NB4 (cell line): ENCODE measurements around the gene NFIL3.
A peak's percentile ranks its signal among the peaks of the same experiment; 100 is the strongest.

Experiments used
- CTCF ChIP-seq: IDR thresholded peaks from one replicate; pipeline ENCODE4 v1.5.1; 2012; ENCODE audit warnings: low read depth, low read length
- MAX ChIP-seq: IDR thresholded peaks from 2 replicates; pipeline ENCODE4 v1.6.1; 2011; ENCODE audit warnings: low read depth, low read length
- POLR2A ChIP-seq: IDR thresholded peaks from 2 replicates; pipeline ENCODE4 v1.6.1; 2011; ENCODE audit warnings: mild to moderate bottlenecking; ENCODE audit not compliant: insufficient read length; ENCODE audit errors: extremely low read depth

- TF ChIP-seq CTCF (no peak), POLR2A (no peak), MAX (peak; percentile 19; the same call in 1 of the 2 replicates)
These were observed 12.4 kb downstream of the NFIL3 start for GRCh38 chr9:91411096-91411771.
